Activated CD4-positive, alpha-beta T cell treated with anti-CD3 and anti-CD28 coated beads for 36 hours (primary cell): ENCODE data around the gene VPS13D. TPM values are rescaled to one million over a fixed set of nuclear protein-coding genes. Genes with fewer than 3 reads are reported as not detected.

Experiments
- ATAC-seq: fragments of 200-7000 bp; cut with Tn5 transposase; one replicate; pipeline ENCODE4 v1.10.0; 2021; ENCODE audit warnings: mild to moderate bottlenecking, moderate library complexity
- CTCF ChIA-PET: fragments of 350-600 bp; sonication (Branson Sonifier 250); formaldehyde crosslinking; loops from one replicate; lab custom pipeline; 2021; ENCODE audit warnings: antibody characterized with exemption; lab: Charles Lee
- POLR2A ChIA-PET: fragments of 350-600 bp; sonication (Branson Sonifier 250); formaldehyde crosslinking; loops from one replicate; lab custom pipeline; 2021; ENCODE audit warnings: antibody characterized with exemption, inconsistent platforms; lab: Charles Lee
- DNase-seq: peaks from one replicate; pipeline ENCODE4 v3.0.0-alpha.2; 2020
- H3K27ac Mint-ChIP-seq: one replicate; pipeline ENCODE4 v1.8.0; 2021; ENCODE audit warnings: mixed read lengths
- H3K27me3 Mint-ChIP-seq: one replicate; pipeline ENCODE4 v1.8.0; 2021; ENCODE audit warnings: mixed read lengths
- H3K36me3 Mint-ChIP-seq: one replicate; pipeline ENCODE4 v1.8.0; 2021; ENCODE audit warnings: low read depth, mixed read lengths
- H3K4me1 Mint-ChIP-seq: one replicate; pipeline ENCODE4 v1.8.0; 2021; ENCODE audit warnings: mixed read lengths
- H3K4me3 Mint-ChIP-seq: one replicate; pipeline ENCODE4 v1.8.0; 2021; ENCODE audit warnings: mild to moderate bottlenecking, moderate library complexity, mixed read lengths
- H3K9me3 Mint-ChIP-seq: one replicate; pipeline ENCODE4 v1.8.0; 2021; ENCODE audit warnings: low read depth, mixed read lengths
- intact Hi-C, 2 experiments: fragments of 100-400 bp; cut with DNase I in 1 of 2; cut with micrococcal nuclease in 1 of 2; formaldehyde crosslinking; loops; one replicate each; pipeline versions ENCODE4 v1.14.2 to v1.15.1; 2022 to 2024; cut with DNase I, micrococcal nuclease
- total RNA-seq, 2 experiments: library from RNA; stranded (reverse); gene quantifications; one replicate each; pipeline ENCODE4 v1.2.3, GENCODE V29; 2021

VPS13D gene
- total RNA-seq, 2 experiments from 2014 or later, result 20.6 to 22.9 TPM

GRCh38 chr1:12490532-12491142 is 260.8 kb downstream of the VPS13D start:
- ATAC-seq (no peak), DNase-seq (no peak)
- intact Hi-C loops, result no loop called here
- Mint-ChIP-seq H3K27ac (no peak overlapping the region), H3K9me3 (no peaks in the 10 kb centered on the region), H3K4me1 (peaks cover 6% of the 10 kb centered on the region), H3K36me3 (peaks cover 30% of the 10 kb centered on the region), H3K4me3 (no peak overlapping the region), H3K27me3 (no peaks in the 10 kb centered on the region)
- CTCF ChIA-PET, result interaction anchor here (0.6 to 0.8 kb wide), 2 partner anchors 19 to 60 kb away, joined by 3 to 4 read pairs; no protein-coding TSS in a partner anchor
- POLR2A ChIA-PET, result interaction anchor here (0.7 kb wide), 1 partner anchor 20 kb away, joined by 4 read pairs; no protein-coding TSS in a partner anchor

DNA sequence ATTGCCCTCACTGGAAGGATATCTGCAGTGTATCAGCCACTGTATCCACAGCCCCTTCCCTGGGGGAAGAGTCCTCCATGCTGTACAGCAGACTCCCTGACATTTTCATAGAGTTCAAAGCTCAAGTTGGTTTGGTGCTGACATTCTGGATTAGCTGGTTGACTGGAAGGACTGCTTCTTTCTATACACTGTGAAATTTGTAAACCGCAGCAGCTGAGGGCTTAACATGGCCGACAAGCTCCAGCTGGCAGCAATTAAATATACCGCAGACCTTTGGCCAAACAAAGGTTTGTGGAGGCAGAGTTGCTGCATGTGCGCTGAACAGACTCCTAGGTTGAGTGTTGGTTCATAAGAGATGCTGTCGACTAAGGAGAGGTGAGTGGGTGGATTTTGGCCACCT is 261.8 kb downstream of the VPS13D start:
- intact Hi-C loops, result no loop called here
- Mint-ChIP-seq H3K27me3 (no peaks in the 10 kb centered on the region), H3K4me1 (peaks cover 14% of the 10 kb centered on the region), H3K36me3 (peaks cover 25% of the 10 kb centered on the region), H3K27ac (no peak overlapping the region), H3K4me3 (no peak overlapping the region), H3K9me3 (no peaks in the 10 kb centered on the region)
- ATAC-seq (no peak), DNase-seq (no peak)
- CTCF ChIA-PET, result interaction anchor here (0.7 kb wide), 1 partner anchor 213 kb away, joined by 3 read pairs; no protein-coding TSS in a partner anchor
- POLR2A ChIA-PET, result no interaction called here

DNA sequence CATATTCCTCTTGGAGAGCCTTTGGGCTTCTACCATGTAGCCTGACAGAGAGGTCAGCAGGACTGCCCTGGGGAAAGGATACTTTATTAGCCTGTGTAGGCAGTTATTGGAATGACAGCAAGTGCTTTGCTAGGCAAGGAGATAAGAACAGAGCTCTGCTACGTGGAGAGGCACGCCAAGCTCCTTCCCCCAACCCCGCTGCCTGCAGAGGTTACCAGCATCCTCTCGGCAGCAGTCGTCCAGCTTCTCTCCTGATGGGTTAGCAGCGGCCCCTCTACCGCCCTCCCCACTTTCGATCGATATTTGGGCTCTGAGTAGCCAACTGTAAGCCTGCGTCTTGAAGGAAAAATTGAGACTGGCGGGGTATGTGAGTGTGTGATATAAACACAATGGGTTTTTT is 265.9 kb downstream of the VPS13D start:
- intact Hi-C loops, result no loop called here
- no peak for DNase-seq
- H3K4me1 Mint-ChIP-seq, result peaks cover 20% of the 10 kb centered on the region
- no peaks in the 10 kb centered on the region for H3K27me3 Mint-ChIP-seq
- no peak overlapping the region for H3K27ac Mint-ChIP-seq
- ATAC-seq, result no peak
- ChIA-PET CTCF (no interaction called here), POLR2A (no interaction called here)
- H3K9me3 Mint-ChIP-seq, result no peaks in the 10 kb centered on the region
- no peak overlapping the region for H3K4me3 Mint-ChIP-seq
- H3K36me3 Mint-ChIP-seq, result peaks cover 29% of the 10 kb centered on the region

- intact Hi-C loops, result no loop called here
- Mint-ChIP-seq H3K4me3 (no peak overlapping the region), H3K36me3 (peaks cover 28% of the 10 kb centered on the region), H3K9me3 (no peaks in the 10 kb centered on the region), H3K27ac (no peak overlapping the region), H3K4me1 (peaks cover 21% of the 10 kb centered on the region), H3K27me3 (no peaks in the 10 kb centered on the region)
- ChIA-PET CTCF (interaction anchor here (0.6 kb wide), 1 partner anchor 210 kb away, joined by 4 read pairs; no protein-coding TSS in a partner anchor), POLR2A (no interaction called here)
- DNase-seq (no peak), ATAC-seq (no peak)
Observed at GRCh38 chr1:12496154-12496961, 266.5 kb downstream of the VPS13D start.

GRCh38 chr1:12499539-12500240 is 269.9 kb downstream of the VPS13D start:
- ChIA-PET POLR2A (no interaction called here), CTCF (interaction anchor here (1.2 kb wide), 1 partner anchor 44 kb away, joined by 3 read pairs; no protein-coding TSS in a partner anchor)
- Mint-ChIP-seq H3K27ac (no peak overlapping the region), H3K36me3 (peaks cover 20% of the 10 kb centered on the region), H3K27me3 (no peaks in the 10 kb centered on the region), H3K4me1 (peaks cover 42% of the 10 kb centered on the region), H3K4me3 (no peak overlapping the region), H3K9me3 (no peaks in the 10 kb centered on the region)
- intact Hi-C loops, result no loop called here
- ATAC-seq (no peak), DNase-seq (no peak)

GRCh38 chr1:12501661-12502060 is 271.8 kb downstream of the VPS13D start:
- H3K27me3 Mint-ChIP-seq, result no peaks in the 10 kb centered on the region
- no peak overlapping the region for H3K4me3 Mint-ChIP-seq
- DNase-seq, result no peak
- H3K9me3 Mint-ChIP-seq, result no peaks in the 10 kb centered on the region
- H3K27ac Mint-ChIP-seq, result peak overlapping the region; percentile 68
- ChIA-PET POLR2A (interaction anchor here (0.6 to 1.6 kb wide), 2 partner anchors 9 to 592 kb away, joined by 3 to 13 read pairs; no protein-coding TSS in a partner anchor), CTCF (interaction anchor here (0.7 to 1.3 kb wide), 3 partner anchors 26 to 117 kb away, joined by 3 read pairs; no protein-coding TSS in a partner anchor)
- intact Hi-C loops, result loop anchor here in 1 of 2 experiments (1.0 to 2.0 kb wide), 3 partner anchors 9 to 67 kb away; no protein-coding TSS in a partner anchor
- ATAC-seq, result no peak
- peaks cover 24% of the 10 kb centered on the region for H3K36me3 Mint-ChIP-seq
- peaks cover 45% of the 10 kb centered on the region for H3K4me1 Mint-ChIP-seq

DNA sequence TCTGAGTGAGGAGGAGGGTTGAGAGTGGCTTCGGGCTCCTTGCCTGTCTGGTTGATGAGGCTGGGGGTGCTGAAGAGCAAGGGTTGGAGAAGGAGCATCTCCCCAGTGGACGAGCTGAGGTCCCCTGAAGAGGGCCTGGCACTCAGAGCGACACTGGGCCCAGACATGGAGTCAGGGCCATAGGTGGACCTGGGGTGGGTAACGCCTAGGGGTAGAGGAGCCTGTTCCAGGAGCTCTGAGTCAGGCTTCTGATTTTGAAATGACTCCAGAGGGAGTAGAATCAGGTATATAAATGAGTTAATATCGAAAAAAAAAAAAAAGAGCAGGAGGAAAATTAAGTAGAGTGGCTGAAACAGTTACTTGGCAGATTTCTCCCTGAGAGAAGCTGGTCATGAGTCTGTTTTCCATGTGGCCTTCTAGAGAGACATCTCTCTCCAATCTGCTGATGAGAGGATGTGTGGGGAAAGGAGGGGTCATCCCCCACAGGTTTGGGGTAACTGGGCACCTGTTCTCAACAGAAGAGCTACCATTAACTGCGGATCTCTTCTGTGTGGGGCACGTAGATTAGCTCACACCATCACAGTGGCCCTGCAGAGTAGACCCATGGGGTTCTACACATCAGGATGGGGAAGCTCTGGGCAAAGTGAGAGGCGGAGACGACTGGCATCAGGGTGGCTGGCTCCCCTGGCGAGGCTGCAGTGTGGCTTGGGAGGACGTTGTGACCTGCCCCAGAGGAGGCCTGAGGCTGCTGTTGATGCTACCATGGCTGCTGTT is 272.7 kb downstream of the VPS13D start:
- intact Hi-C loops, result loop anchor here in 1 of 2 experiments (1.0 to 2.0 kb wide), 3 partner anchors 8 to 68 kb away; no protein-coding TSS in a partner anchor
- Mint-ChIP-seq H3K4me3 (no peak overlapping the region), H3K36me3 (peaks cover 27% of the 10 kb centered on the region), H3K27ac (peak overlapping the region; percentile 68), H3K9me3 (no peaks in the 10 kb centered on the region), H3K27me3 (no peaks in the 10 kb centered on the region), H3K4me1 (peaks cover 45% of the 10 kb centered on the region)
- peak; percentile 94 for ATAC-seq
- ChIA-PET CTCF (interaction anchor here (0.7 to 1.3 kb wide), 3 partner anchors 21 to 116 kb away, joined by 3 read pairs; no protein-coding TSS in a partner anchor), POLR2A (interaction anchor here (0.6 to 1.6 kb wide), 3 partner anchors 8 to 593 kb away, joined by 3 to 13 read pairs (median 10); no protein-coding TSS in a partner anchor)
- DNase-seq, result peak; percentile 57

GRCh38 chr1:12503709-12504108 is 273.9 kb downstream of the VPS13D start:
- H3K4me1 Mint-ChIP-seq, result peaks cover 45% of the 10 kb centered on the region
- ChIA-PET POLR2A (no interaction called here), CTCF (no interaction called here)
- intact Hi-C loops, result loop anchor here in 1 of 2 experiments (2.0 kb wide), 1 partner anchor 69 kb away; no protein-coding TSS in a partner anchor
- no peak overlapping the region for H3K27ac Mint-ChIP-seq
- ATAC-seq (no peak), DNase-seq (no peak)
- H3K27me3 Mint-ChIP-seq, result no peaks in the 10 kb centered on the region
- peaks cover 22% of the 10 kb centered on the region for H3K36me3 Mint-ChIP-seq
- no peak overlapping the region for H3K4me3 Mint-ChIP-seq
- no peaks in the 10 kb centered on the region for H3K9me3 Mint-ChIP-seq

DNA sequence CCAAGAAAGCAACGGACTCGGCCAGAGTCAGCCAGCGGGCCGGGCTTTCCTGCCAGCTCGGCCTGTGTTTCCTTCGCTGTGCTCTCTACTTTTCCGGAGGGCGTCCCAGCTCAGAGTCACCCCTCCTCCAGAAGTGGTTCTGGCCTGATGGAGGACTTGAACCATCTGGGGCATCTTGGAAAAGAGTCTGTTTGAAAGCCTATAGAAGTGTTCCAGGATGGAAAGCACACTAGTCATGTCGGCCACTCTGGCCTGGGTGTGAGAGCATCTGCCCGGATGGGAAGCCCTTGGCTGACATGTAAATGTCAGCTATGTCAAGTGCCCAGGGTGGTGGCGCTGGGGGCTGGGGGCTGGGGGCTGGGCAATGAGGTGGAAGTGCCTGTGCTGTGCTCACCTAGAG is 274.8 kb downstream of the VPS13D start:
- POLR2A ChIA-PET, result no interaction called here
- ATAC-seq (no peak), DNase-seq (no peak)
- Mint-ChIP-seq H3K4me1 (peaks cover 45% of the 10 kb centered on the region), H3K9me3 (no peaks in the 10 kb centered on the region), H3K36me3 (peaks cover 25% of the 10 kb centered on the region), H3K27me3 (no peaks in the 10 kb centered on the region), H3K4me3 (no peak overlapping the region), H3K27ac (no peak overlapping the region)
- CTCF ChIA-PET, result no interaction called here
- intact Hi-C loops, result no loop called here

DNA sequence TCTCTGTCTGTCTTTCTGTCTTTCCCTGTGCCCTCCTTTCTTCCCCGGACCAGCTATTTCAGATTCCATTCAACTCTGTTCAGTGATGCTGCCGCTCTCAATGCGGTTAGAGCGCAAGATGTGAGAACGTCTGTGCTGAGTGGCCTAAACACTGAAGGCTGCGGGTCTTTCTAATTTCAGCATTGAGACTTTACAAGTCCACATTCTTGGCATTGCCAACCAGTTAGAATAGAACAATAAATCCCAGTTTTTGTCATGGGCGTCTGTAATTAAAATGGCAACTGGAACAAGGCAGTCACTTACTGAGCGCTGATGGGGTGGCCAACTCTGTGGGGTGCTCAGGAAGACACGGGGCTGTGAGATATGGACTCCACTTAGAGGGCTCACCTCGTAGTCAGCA is 275.4 kb downstream of the VPS13D start:
- H3K36me3 Mint-ChIP-seq, result peaks cover 28% of the 10 kb centered on the region
- no peak for DNase-seq
- peaks cover 46% of the 10 kb centered on the region for H3K4me1 Mint-ChIP-seq

More for the DNA sequence above, 275.4 kb downstream of the VPS13D start:
- H3K27ac Mint-ChIP-seq, result peak overlapping the region; percentile 0
- no peak overlapping the region for H3K4me3 Mint-ChIP-seq
- no peaks in the 10 kb centered on the region for H3K27me3 Mint-ChIP-seq
- POLR2A ChIA-PET, result no interaction called here
- no peak for ATAC-seq
- H3K9me3 Mint-ChIP-seq, result no peaks in the 10 kb centered on the region
- CTCF ChIA-PET, result interaction anchor here (0.9 kb wide), 1 partner anchor 75 kb away, joined by 3 read pairs; no protein-coding TSS in a partner anchor
- intact Hi-C loops, result no loop called here
